ENCODE measurements around the gene SLC37A1.

The SLC37A1 gene

GRCh38 chr21:42599486-42599885 is 85.8 kb downstream of the SLC37A1 start:
- TF ChIP-seq POLR2AphosphoS5 (IDR thresholded peaks at IDR 0.05; ENCODE audit: low read depth, low read length) (no peak), FOXP2 (optimal IDR thresholded peaks at IDR 0.05; ENCODE audit: borderline replicate concordance, extremely low read depth, extremely low read length, insufficient read depth) (no peak), TAF1 (IDR thresholded peaks at IDR 0.05; ENCODE audit: borderline replicate concordance, insufficient read depth, low read length) (no peak), SIN3A (IDR thresholded peaks at IDR 0.05; ENCODE audit: borderline replicate concordance, insufficient read depth, low read length) (no peak), REST (IDR thresholded peaks at IDR 0.05; ENCODE audit: insufficient read depth in 1 of 2, low read depth in 2 of 2, low read length in 2 of 2) (no peak)

GRCh38 chr21:42599962-42600361 is 86.3 kb downstream of the SLC37A1 start:
- TF ChIP-seq TAF1 (IDR thresholded peaks at IDR 0.05; ENCODE audit: borderline replicate concordance, insufficient read depth, low read length): no peak
- no peak for TF ChIP-seq POLR2AphosphoS5 (IDR thresholded peaks at IDR 0.05; ENCODE audit: low read depth, low read length)
- no peak for TF ChIP-seq SIN3A (IDR thresholded peaks at IDR 0.05; ENCODE audit: borderline replicate concordance, insufficient read depth, low read length)
- TF ChIP-seq REST (IDR thresholded peaks at IDR 0.05; ENCODE audit: insufficient read depth in 1 of 2, low read depth in 2 of 2, low read length in 2 of 2): no peak
- TF ChIP-seq FOXP2 (optimal IDR thresholded peaks at IDR 0.05; ENCODE audit: borderline replicate concordance, extremely low read depth, extremely low read length, insufficient read depth): no peak

GRCh38 chr21:42601656-42602055 is 88.0 kb downstream of the SLC37A1 start:
- no peak for TF ChIP-seq FOXP2 (optimal IDR thresholded peaks at IDR 0.05; ENCODE audit: borderline replicate concordance, extremely low read depth, extremely low read length, insufficient read depth)

- no peak for TF ChIP-seq FOXP2 (optimal IDR thresholded peaks at IDR 0.05; ENCODE audit: borderline replicate concordance, extremely low read depth, extremely low read length, insufficient read depth)
- TF ChIP-seq REST (IDR thresholded peaks at IDR 0.05; ENCODE audit: insufficient read depth in 1 of 2, low read depth in 2 of 2, low read length in 2 of 2): no peak
- no peak for TF ChIP-seq POLR2AphosphoS5 (IDR thresholded peaks at IDR 0.05; ENCODE audit: low read depth, low read length)
- no peak for TF ChIP-seq SIN3A (IDR thresholded peaks at IDR 0.05; ENCODE audit: borderline replicate concordance, insufficient read depth, low read length)
- TF ChIP-seq TAF1 (IDR thresholded peaks at IDR 0.05; ENCODE audit: borderline replicate concordance, insufficient read depth, low read length): no peak
Measured at GRCh38 chr21:42607102-42607501, 93.5 kb downstream of the SLC37A1 start.

GRCh38 chr21:42607525-42608102 is 94.0 kb downstream of the SLC37A1 start:
- TF ChIP-seq POLR2AphosphoS5 (IDR thresholded peaks at IDR 0.05; ENCODE audit: low read depth, low read length) (no peak), TAF1 (IDR thresholded peaks at IDR 0.05; ENCODE audit: borderline replicate concordance, insufficient read depth, low read length) (no peak), SIN3A (IDR thresholded peaks at IDR 0.05; ENCODE audit: borderline replicate concordance, insufficient read depth, low read length) (no peak), FOXP2 (optimal IDR thresholded peaks at IDR 0.05; ENCODE audit: borderline replicate concordance, extremely low read depth, extremely low read length, insufficient read depth) (no peak), REST (IDR thresholded peaks at IDR 0.05; ENCODE audit: insufficient read depth in 1 of 2, low read depth in 2 of 2, low read length in 2 of 2) (no peak)
